ENCODE measurements around the gene RFT1. TPM values are rescaled to one million over a fixed set of nuclear protein-coding genes. Genes with fewer than 3 reads are reported as not detected.

RFT1 gene
- total and polyA plus RNA-seq, 2 donors (not counting 3 experiments of a cell fraction or from before 2014, with no cell fraction given) = 29.8 to 39.9 TPM

- Histone ChIP-seq H3K36me3 (ENCODE audit: control insufficient read depth in 2 of 2, extremely low read depth in 1 of 2, insufficient read depth in 2 of 2, low read length in 2 of 2) (peaks cover 0 to 1% of the 10 kb centered on the region in 2 experiments), H2AFZ (ENCODE audit: low read depth, low read length) (no peak overlapping the region), H3K27me3 (ENCODE audit: control insufficient read depth in 2 of 2, insufficient read depth in 2 of 2, low read length in 2 of 2) (no peaks in the 10 kb centered on the region), H3K4me2 (ENCODE audit: insufficient read depth, low read length) (no peak overlapping the region), H3K4me1 (ENCODE audit: control insufficient read depth, extremely low read depth, insufficient read depth, low read length) (no peaks in the 10 kb centered on the region), H4K20me1 (replicated peaks; ENCODE audit: control insufficient read depth, extremely low read depth, insufficient read depth, low read length) (no peaks in the 10 kb centered on the region), H3K79me2 (ENCODE audit: control insufficient read depth, insufficient read depth, low read length) (no peaks in the 10 kb centered on the region), H3K9ac (replicated peaks; ENCODE audit: extremely low read depth, insufficient read depth, low read length) (no peak overlapping the region), H3K9me3 (replicated peaks; ENCODE audit: control insufficient read depth, insufficient read depth, low read length) (no peaks in the 10 kb centered on the region), H3K4me3 (replicated peaks in 1 of 3; ENCODE audit: insufficient read depth in 1 of 3, low read depth in 1 of 3, low read length in 3 of 3) (no peak overlapping the region), H3K27ac (ENCODE audit: insufficient read depth, low read depth, low read length) (no peak overlapping the region), H3K9me1 (replicated peaks; ENCODE audit: control insufficient read depth, extremely low read depth, insufficient read depth, low read length) (no peaks in the 10 kb centered on the region)
- ChIA-PET POLR2A (no interaction called here), CTCF (no interaction called here)
- no peak for TF ChIP-seq JUN (IDR thresholded peaks at IDR 0.05; ENCODE audit: borderline replicate concordance, insufficient read depth, insufficient read length, low read depth)
- no TSS peak for BruUV-seq (replicated peaks)
- FAIRE-seq (no peak), DNase-seq (ENCODE audit: low read depth, low spot score) (no peak)
- dilution Hi-C loops (cut with MboI; ENCODE audit: extremely low pct_ligation_motif_present, low sequenced_read_pairs) (no loop called here), intact Hi-C loops (cut with micrococcal nuclease) (no loop called here)
Observed at GRCh38 chr3:53085476-53085875, 44.8 kb downstream of the RFT1 start.

DNA sequence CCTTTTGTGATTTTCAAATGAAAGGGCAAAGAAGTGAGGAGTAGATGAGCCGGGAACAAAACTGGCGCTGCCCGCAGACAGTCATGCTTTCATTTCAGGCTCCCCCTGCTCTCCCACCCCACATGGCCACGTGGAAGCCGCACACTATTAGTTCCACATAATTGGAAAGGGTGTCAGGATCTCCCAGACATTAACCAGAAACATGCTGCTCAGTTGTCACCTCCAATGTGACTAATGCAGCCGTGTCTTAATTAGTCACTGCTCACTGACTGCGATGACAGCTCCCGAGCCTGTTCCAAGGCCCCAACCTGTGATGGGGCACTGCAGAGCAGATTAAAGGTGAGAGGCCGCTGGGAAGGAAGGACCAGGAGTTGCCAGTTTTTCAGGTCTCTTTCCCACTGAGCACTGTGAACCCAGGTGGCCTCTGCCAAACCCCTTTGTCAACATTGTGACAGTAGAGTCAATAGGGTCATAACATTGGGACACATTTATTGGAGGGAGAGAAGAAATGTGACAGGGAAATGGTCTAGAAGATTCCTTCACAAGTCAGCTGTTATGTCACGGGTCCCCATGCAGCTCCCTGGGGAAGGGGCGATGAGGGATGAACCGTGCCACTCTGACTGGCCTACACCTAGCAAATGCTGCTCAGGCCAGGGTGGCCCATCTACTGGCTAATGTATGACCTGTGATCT is 45.8 kb downstream of the RFT1 start:
- Histone ChIP-seq H3K27ac (ENCODE audit: insufficient read depth, low read depth, low read length) (no peak overlapping the region), H3K36me3 (ENCODE audit: control insufficient read depth in 2 of 2, extremely low read depth in 1 of 2, insufficient read depth in 2 of 2, low read length in 2 of 2) (no peaks in the 10 kb centered on the region), H3K79me2 (ENCODE audit: control insufficient read depth, insufficient read depth, low read length) (no peaks in the 10 kb centered on the region), H3K4me1 (ENCODE audit: control insufficient read depth, extremely low read depth, insufficient read depth, low read length) (no peaks in the 10 kb centered on the region), H3K9me3 (replicated peaks; ENCODE audit: control insufficient read depth, insufficient read depth, low read length) (no peaks in the 10 kb centered on the region), H3K4me3 (replicated peaks in 1 of 3; ENCODE audit: insufficient read depth in 1 of 3, low read depth in 1 of 3, low read length in 3 of 3) (no peak overlapping the region), H3K27me3 (ENCODE audit: control insufficient read depth in 2 of 2, insufficient read depth in 2 of 2, low read length in 2 of 2) (no peaks in the 10 kb centered on the region), H3K4me2 (ENCODE audit: insufficient read depth, low read length) (no peak overlapping the region), H3K9me1 (replicated peaks; ENCODE audit: control insufficient read depth, extremely low read depth, insufficient read depth, low read length) (no peaks in the 10 kb centered on the region), H3K9ac (replicated peaks; ENCODE audit: extremely low read depth, insufficient read depth, low read length) (no peak overlapping the region), H2AFZ (ENCODE audit: low read depth, low read length) (no peak overlapping the region), H4K20me1 (replicated peaks; ENCODE audit: control insufficient read depth, extremely low read depth, insufficient read depth, low read length) (no peaks in the 10 kb centered on the region)
- dilution Hi-C loops (cut with MboI; ENCODE audit: extremely low pct_ligation_motif_present, low sequenced_read_pairs) (no loop called here), intact Hi-C loops (cut with micrococcal nuclease) (no loop called here)
- no peak for FAIRE-seq
- no peak for DNase-seq (ENCODE audit: low read depth, low spot score)
- ChIA-PET CTCF (interaction anchor here (1.0 to 1.3 kb wide), 2 partner anchors 11 to 13 kb away, joined by 3 read pairs; no protein-coding TSS in a partner anchor), POLR2A (no interaction called here)
- no TSS peak for BruUV-seq (replicated peaks)
- TF ChIP-seq MYC (IDR thresholded peaks at IDR 0.05; ENCODE audit: low read depth, low read length) (no peak), MAX (IDR thresholded peaks at IDR 0.05; ENCODE audit: insufficient read depth, insufficient read length) (no peak), FOS (IDR thresholded peaks at IDR 0.05; ENCODE audit: borderline replicate concordance, insufficient read depth, low read length) (no peak), EZH2 (IDR thresholded peaks at IDR 0.05; ENCODE audit: borderline replicate concordance, low read depth, low read length, severe bottlenecking) (no peak), JUN (IDR thresholded peaks at IDR 0.05; ENCODE audit: borderline replicate concordance, insufficient read depth, insufficient read length, low read depth) (no peak), POLR2AphosphoS5 (IDR thresholded peaks at IDR 0.05; ENCODE audit: insufficient read depth, low read depth, low read length) (no peak), GATA2 (IDR thresholded peaks at IDR 0.05; ENCODE audit: insufficient read depth, insufficient read length, low read depth, low read length) (no peak), POLR2A (IDR thresholded peaks at IDR 0.05; ENCODE audit: low read depth, low read length) (no peak)
- TF ChIP-seq, protein P1, sequence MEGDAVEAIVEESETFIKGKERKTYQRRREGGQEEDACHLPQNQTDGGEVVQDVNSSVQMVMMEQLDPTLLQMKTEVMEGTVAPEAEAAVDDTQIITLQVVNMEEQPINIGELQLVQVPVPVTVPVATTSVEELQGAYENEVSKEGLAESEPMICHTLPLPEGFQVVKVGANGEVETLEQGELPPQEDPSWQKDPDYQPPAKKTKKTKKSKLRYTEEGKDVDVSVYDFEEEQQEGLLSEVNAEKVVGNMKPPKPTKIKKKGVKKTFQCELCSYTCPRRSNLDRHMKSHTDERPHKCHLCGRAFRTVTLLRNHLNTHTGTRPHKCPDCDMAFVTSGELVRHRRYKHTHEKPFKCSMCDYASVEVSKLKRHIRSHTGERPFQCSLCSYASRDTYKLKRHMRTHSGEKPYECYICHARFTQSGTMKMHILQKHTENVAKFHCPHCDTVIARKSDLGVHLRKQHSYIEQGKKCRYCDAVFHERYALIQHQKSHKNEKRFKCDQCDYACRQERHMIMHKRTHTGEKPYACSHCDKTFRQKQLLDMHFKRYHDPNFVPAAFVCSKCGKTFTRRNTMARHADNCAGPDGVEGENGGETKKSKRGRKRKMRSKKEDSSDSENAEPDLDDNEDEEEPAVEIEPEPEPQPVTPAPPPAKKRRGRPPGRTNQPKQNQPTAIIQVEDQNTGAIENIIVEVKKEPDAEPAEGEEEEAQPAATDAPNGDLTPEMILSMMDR (IDR thresholded peaks at IDR 0.05; ENCODE audit: extremely low read depth in 1 of 2, insufficient read depth in 1 of 2, low read depth in 1 of 2, low read length in 2 of 2) = no peak
